Measurements from ENCODE around the gene CLDN18. TPM values are rescaled to one million over a fixed set of nuclear protein-coding genes. Genes with fewer than 3 reads are reported as not detected.

The CLDN18 gene
- total RNA-seq, 1 experiment from 2014 or later: not detected

DNA sequence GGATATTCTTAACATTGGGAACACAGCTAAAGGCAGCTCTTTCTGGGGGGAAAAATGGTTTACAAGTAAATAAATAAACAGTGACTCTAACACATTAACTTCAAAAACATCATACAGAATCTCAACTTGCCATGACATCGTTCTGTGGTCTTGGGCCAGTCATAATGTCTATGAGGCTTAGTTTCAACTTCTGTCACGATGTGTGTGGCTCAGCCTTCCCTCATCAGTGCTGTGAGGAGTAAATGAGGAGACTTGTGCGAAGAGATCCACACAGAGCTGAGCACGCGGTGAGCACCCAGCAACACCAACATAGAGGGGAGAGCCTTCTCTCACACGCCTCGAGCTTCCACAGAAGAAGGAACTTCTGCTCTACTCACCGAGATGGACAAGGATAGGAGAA, 56.4 kb downstream of the CLDN18 start:
- no peak overlapping the region for H3K4me2 ChIP-seq
- H3F3A ChIP-seq (ENCODE audit: insufficient read depth, low read depth): no peaks in the 10 kb centered on the region
- TF ChIP-seq, protein P1, sequence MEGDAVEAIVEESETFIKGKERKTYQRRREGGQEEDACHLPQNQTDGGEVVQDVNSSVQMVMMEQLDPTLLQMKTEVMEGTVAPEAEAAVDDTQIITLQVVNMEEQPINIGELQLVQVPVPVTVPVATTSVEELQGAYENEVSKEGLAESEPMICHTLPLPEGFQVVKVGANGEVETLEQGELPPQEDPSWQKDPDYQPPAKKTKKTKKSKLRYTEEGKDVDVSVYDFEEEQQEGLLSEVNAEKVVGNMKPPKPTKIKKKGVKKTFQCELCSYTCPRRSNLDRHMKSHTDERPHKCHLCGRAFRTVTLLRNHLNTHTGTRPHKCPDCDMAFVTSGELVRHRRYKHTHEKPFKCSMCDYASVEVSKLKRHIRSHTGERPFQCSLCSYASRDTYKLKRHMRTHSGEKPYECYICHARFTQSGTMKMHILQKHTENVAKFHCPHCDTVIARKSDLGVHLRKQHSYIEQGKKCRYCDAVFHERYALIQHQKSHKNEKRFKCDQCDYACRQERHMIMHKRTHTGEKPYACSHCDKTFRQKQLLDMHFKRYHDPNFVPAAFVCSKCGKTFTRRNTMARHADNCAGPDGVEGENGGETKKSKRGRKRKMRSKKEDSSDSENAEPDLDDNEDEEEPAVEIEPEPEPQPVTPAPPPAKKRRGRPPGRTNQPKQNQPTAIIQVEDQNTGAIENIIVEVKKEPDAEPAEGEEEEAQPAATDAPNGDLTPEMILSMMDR (conservative IDR thresholded peaks at IDR 0.05): no peak
- no peak for TF ChIP-seq EZH2 (IDR thresholded peaks at IDR 0.05; ENCODE audit: low read depth)
- DNase-seq: no peak
- H3K9me2 ChIP-seq (ENCODE audit: insufficient read depth): no peaks in the 10 kb centered on the region
- intact Hi-C loops (cut with micrococcal nuclease; ENCODE audit: unreplicated experiment): loop anchor here (5.0 to 10.0 kb wide), 3 partner anchors 261 to 856 kb away; partner anchors contain the start of gene NME9
- no peak overlapping the region for H3K27ac ChIP-seq
- H3K79me2 ChIP-seq (ENCODE audit: low read depth): no peaks in the 10 kb centered on the region
- H3K9me3 ChIP-seq (ENCODE audit: insufficient read depth, low read depth): no peaks in the 10 kb centered on the region
- BruUV-seq (replicated peaks): no TSS peak
- POLR2A ChIA-PET (ENCODE audit: unreplicated experiment): no interaction called here
- H3K4me1 ChIP-seq (replicated peaks; ENCODE audit: insufficient read depth): no peaks in the 10 kb centered on the region
- H2AFZ ChIP-seq: no peak overlapping the region
- H3K27me3 ChIP-seq (ENCODE audit: insufficient read depth, low read depth): no peaks in the 10 kb centered on the region
- H3K36me3 ChIP-seq (ENCODE audit: low read depth): no peaks in the 10 kb centered on the region
- no peak overlapping the region for H3K4me3 ChIP-seq
- H4K20me1 ChIP-seq (ENCODE audit: insufficient read depth): no peaks in the 10 kb centered on the region
- CTCF ChIA-PET: no interaction called here

DNA sequence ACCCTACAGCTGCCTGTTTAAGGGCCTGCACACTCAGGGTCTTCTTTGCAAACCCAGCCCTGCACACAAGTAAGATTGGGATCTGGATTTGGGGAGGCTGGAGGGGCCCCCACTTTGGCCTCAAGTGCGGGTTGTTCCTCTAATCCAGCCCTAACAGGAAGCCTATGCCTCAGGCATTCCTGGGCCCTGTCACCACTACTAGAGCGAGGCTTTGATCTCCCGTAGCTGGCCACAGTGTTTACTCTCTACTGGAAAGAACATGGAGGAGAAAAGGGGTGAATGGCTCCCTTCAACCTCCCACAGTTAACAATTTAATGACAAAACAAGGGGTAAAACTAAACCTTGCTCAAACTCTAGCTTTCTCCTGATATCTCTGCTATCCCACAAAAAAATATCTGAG, 57.0 kb downstream of the CLDN18 start:
- H3K4me1 ChIP-seq (replicated peaks; ENCODE audit: insufficient read depth): no peaks in the 10 kb centered on the region
- TF ChIP-seq EZH2 (IDR thresholded peaks at IDR 0.05; ENCODE audit: low read depth): no peak
- TF ChIP-seq, protein P1 (conservative IDR thresholded peaks at IDR 0.05): no peak
- no peaks in the 10 kb centered on the region for H3K9me2 ChIP-seq (ENCODE audit: insufficient read depth)
- no peak overlapping the region for H3K4me2 ChIP-seq
- H3F3A ChIP-seq (ENCODE audit: insufficient read depth, low read depth): no peaks in the 10 kb centered on the region
- no peak overlapping the region for H3K4me3 ChIP-seq
- ChIA-PET CTCF (no interaction called here), POLR2A (ENCODE audit: unreplicated experiment) (no interaction called here)
- no peak overlapping the region for H3K27ac ChIP-seq
- no peak for DNase-seq
- no peaks in the 10 kb centered on the region for H4K20me1 ChIP-seq (ENCODE audit: insufficient read depth)
- H3K27me3 ChIP-seq (ENCODE audit: insufficient read depth, low read depth): no peaks in the 10 kb centered on the region
- no peaks in the 10 kb centered on the region for H3K79me2 ChIP-seq (ENCODE audit: low read depth)
- no TSS peak for BruUV-seq (replicated peaks)
- H2AFZ ChIP-seq: no peak overlapping the region
- intact Hi-C loops (cut with micrococcal nuclease; ENCODE audit: unreplicated experiment): loop anchor here (5.0 to 10.0 kb wide), 3 partner anchors 260 to 855 kb away; partner anchors contain the start of gene NME9
- no peaks in the 10 kb centered on the region for H3K9me3 ChIP-seq (ENCODE audit: insufficient read depth, low read depth)
- no peaks in the 10 kb centered on the region for H3K36me3 ChIP-seq (ENCODE audit: low read depth)

- no peaks in the 10 kb centered on the region for H3K9me3 ChIP-seq (ENCODE audit: insufficient read depth, low read depth)
- no peaks in the 10 kb centered on the region for H3K9me2 ChIP-seq (ENCODE audit: insufficient read depth)
- TF ChIP-seq, protein P1 (conservative IDR thresholded peaks at IDR 0.05): no peak
- TF ChIP-seq EZH2 (IDR thresholded peaks at IDR 0.05; ENCODE audit: low read depth): no peak
- ChIA-PET POLR2A (ENCODE audit: unreplicated experiment) (no interaction called here), CTCF (interaction anchor here (0.6 kb wide), 1 partner anchor 213 kb away, joined by 3 read pairs; no protein-coding TSS in a partner anchor)
- no peaks in the 10 kb centered on the region for H3F3A ChIP-seq (ENCODE audit: insufficient read depth, low read depth)
- H3K4me2 ChIP-seq: no peak overlapping the region
- no peaks in the 10 kb centered on the region for H3K36me3 ChIP-seq (ENCODE audit: low read depth)
- no peaks in the 10 kb centered on the region for H3K4me1 ChIP-seq (replicated peaks; ENCODE audit: insufficient read depth)
- no peak overlapping the region for H2AFZ ChIP-seq
- no peaks in the 10 kb centered on the region for H3K27me3 ChIP-seq (ENCODE audit: insufficient read depth, low read depth)
- no peaks in the 10 kb centered on the region for H4K20me1 ChIP-seq (ENCODE audit: insufficient read depth)
- intact Hi-C loops (cut with micrococcal nuclease; ENCODE audit: unreplicated experiment): loop anchor here (1.0 to 10.0 kb wide), 5 partner anchors 51 to 854 kb away; partner anchors contain the start of genes DBR1 and NME9
- H3K27ac ChIP-seq: no peak overlapping the region
- no TSS peak for BruUV-seq (replicated peaks)
- DNase-seq: no peak
- H3K79me2 ChIP-seq (ENCODE audit: low read depth): no peaks in the 10 kb centered on the region
- no peak overlapping the region for H3K4me3 ChIP-seq
These were observed 58.1 kb downstream of the CLDN18 start for GRCh38 chr3:138068046-138068445.
